Esophagus muscularis mucosa (tissue), 4 donors: ENCODE results near the gene S1PR3.

Source experiments
- EP300 ChIP-seq: sonication (generic); formaldehyde crosslinking; IDR thresholded peaks from one replicate; pipeline ENCODE4 v1.6.1; 2017; ENCODE audit warnings: antibody characterized with exemption
- POLR2A ChIP-seq: fragments of 450-650 bp; IDR thresholded peaks from one replicate; pipeline ENCODE4 v1.6.1; 2017; ENCODE audit warnings: antibody characterized with exemption, moderate library complexity, mild to moderate bottlenecking, low read depth
- POLR2AphosphoS5 ChIP-seq, 2 donors: sonication (generic); formaldehyde crosslinking; IDR thresholded peaks; one replicate each; pipeline ENCODE4 v1.6.1; 2017; ENCODE audit warnings: antibody characterized with exemption in 2 of 2
- TF ChIP-seq, protein P1 (sequence below), 3 experiments: fragments of 200-600 bp in 2 of 3; fragments of 450-650 bp in 1 of 3; sonication (generic) in 2 of 3; IDR thresholded peaks; one replicate each; pipeline ENCODE4 v1.5.1; 2017 to 2019; ENCODE audit warnings: antibody characterized with exemption in 3 of 3, mild to moderate bottlenecking in 2 of 3, moderate library complexity in 1 of 3

DNA sequence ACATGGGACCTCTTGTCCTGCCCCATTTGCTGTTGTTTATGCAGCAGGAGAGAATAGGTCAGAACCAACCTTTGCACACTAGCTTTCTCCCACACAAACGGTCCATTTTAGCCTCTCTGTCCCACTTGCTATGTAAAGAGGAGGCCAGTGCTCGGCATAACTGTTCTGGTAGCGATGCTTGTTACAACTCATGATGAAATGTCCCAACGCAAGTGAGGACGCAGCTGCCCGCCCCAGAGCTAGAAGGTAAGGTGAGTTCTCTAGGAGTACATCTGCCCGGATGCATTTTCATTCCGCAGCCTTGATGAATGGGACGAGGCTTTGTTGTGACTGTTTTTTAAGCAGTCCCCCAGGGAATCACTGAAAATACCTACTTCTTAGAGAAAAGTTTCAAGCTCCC is 14.1 kb downstream of the S1PR3 start:
- TF ChIP-seq, protein P1, sequence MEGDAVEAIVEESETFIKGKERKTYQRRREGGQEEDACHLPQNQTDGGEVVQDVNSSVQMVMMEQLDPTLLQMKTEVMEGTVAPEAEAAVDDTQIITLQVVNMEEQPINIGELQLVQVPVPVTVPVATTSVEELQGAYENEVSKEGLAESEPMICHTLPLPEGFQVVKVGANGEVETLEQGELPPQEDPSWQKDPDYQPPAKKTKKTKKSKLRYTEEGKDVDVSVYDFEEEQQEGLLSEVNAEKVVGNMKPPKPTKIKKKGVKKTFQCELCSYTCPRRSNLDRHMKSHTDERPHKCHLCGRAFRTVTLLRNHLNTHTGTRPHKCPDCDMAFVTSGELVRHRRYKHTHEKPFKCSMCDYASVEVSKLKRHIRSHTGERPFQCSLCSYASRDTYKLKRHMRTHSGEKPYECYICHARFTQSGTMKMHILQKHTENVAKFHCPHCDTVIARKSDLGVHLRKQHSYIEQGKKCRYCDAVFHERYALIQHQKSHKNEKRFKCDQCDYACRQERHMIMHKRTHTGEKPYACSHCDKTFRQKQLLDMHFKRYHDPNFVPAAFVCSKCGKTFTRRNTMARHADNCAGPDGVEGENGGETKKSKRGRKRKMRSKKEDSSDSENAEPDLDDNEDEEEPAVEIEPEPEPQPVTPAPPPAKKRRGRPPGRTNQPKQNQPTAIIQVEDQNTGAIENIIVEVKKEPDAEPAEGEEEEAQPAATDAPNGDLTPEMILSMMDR (IDR thresholded peaks at IDR 0.05) = no peak
- TF ChIP-seq POLR2AphosphoS5 (IDR thresholded peaks at IDR 0.05) (peak in 1 of 2 donors; percentile 11), EP300 (no peak), POLR2A (no peak)
